ENCODE results near the gene TSPAN9.

DNA sequence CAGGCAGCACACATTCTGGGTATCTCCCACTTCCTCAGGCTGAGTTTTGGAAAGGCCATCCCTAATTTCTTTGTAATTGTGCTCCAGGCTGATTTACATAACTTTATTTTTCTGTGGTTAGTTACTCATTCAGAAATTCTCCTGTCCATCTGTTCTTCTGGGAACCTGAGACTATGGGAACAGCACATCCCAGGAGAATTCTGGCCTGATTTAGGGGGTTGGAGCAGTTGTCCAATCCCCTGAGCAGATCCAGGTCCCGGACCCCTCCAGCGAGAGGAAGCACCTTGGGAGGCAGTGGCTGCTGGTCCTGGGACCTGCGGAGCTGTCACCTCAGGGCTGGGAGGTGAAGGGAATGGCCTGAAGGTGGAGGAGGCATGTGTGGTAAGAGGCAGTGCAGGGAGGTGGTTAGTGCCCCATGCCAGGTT, 40.4 kb downstream of the TSPAN9 start:
- no peak for TF ChIP-seq CTCF (conservative IDR thresholded peaks at IDR 0.05; ENCODE audit: low read depth in 2 of 2)
- no peak for TF ChIP-seq STAT1 (IDR thresholded peaks at IDR 0.05; ENCODE audit: unreplicated experiment)
- TF ChIP-seq EZH2phosphoT487 (IDR thresholded peaks at IDR 0.05; ENCODE audit: unreplicated experiment), result no peak
